Activated CD4-positive, alpha-beta memory T cell treated with anti-CD3 and anti-CD28 coated beads for 36 hours (primary cell): ENCODE results near the gene HEPACAM2. TPM values are rescaled to one million over a fixed set of nuclear protein-coding genes. Genes with fewer than 3 reads are reported as not detected.

Experiments used
- CTCF ChIA-PET: fragments of 350-600 bp; sonication (Branson Sonifier 250); formaldehyde crosslinking; loops from one replicate; lab custom pipeline; 2021; ENCODE audit warnings: antibody characterized with exemption, inconsistent platforms; lab: Charles Lee
- POLR2A ChIA-PET: fragments of 350-600 bp; sonication (Branson Sonifier 250); formaldehyde crosslinking; loops from one replicate; lab custom pipeline; 2021; ENCODE audit warnings: antibody characterized with exemption; lab: Charles Lee
- DNase-seq: peaks from one replicate; pipeline ENCODE4 v3.0.0-alpha.2; 2020
- H3K27ac Mint-ChIP-seq: one replicate; pipeline ENCODE4 v1.8.0; 2021; ENCODE audit warnings: mixed read lengths
- H3K27me3 Mint-ChIP-seq: one replicate; pipeline ENCODE4 v1.8.0; 2021; ENCODE audit warnings: mixed read lengths
- H3K36me3 Mint-ChIP-seq: one replicate; pipeline ENCODE4 v1.8.0; 2021; ENCODE audit warnings: mixed read lengths
- H3K4me1 Mint-ChIP-seq: one replicate; pipeline ENCODE4 v1.8.0; 2021; ENCODE audit warnings: low read depth, mixed read lengths
- H3K4me3 Mint-ChIP-seq: one replicate; pipeline ENCODE4 v1.8.0; 2021; ENCODE audit warnings: mild to moderate bottlenecking, mixed read lengths
- H3K9me3 Mint-ChIP-seq: one replicate; pipeline ENCODE4 v1.8.0; 2021; ENCODE audit warnings: mixed read lengths
- intact Hi-C: fragments of 100-400 bp; cut with micrococcal nuclease; formaldehyde crosslinking; loops from one replicate; pipeline ENCODE4 v1.15.1; 2023
- total RNA-seq, 2 experiments: library from RNA; stranded (reverse); gene quantifications; one replicate each; pipeline ENCODE4 v1.2.3, GENCODE V29; 2021

The HEPACAM2 gene
- total RNA-seq, 2 experiments from 2014 or later, result 0.21 TPM; not detected in 1

DNA sequence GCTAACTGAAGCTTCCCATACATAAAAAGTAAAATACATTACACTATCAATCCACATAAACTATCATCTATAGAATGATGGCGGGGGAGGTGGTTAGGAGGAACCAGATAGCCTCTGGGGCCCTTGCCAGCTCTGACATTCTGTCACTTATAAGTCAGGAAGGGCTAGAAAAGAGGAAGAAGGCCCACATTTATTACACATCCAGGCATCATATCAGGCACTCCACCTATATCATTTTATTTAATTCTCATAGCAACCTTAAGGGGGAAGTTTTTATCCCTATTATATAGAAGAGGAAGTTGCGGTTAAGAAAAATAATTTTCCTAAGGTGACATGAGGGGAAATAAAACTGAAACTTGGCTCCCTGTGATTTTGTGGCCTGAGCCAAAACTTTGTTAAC is 29.9 kb downstream of the HEPACAM2 start:
- POLR2A ChIA-PET, result no interaction called here
- Mint-ChIP-seq H3K27me3 (peaks cover 18% of the 10 kb centered on the region), H3K4me3 (no peak overlapping the region), H3K27ac (no peak overlapping the region), H3K36me3 (no peaks in the 10 kb centered on the region), H3K9me3 (no peaks in the 10 kb centered on the region), H3K4me1 (no peaks in the 10 kb centered on the region)
- intact Hi-C loops, result no loop called here
- CTCF ChIA-PET, result interaction anchor here (1.6 kb wide), 1 partner anchor 30 kb away, joined by 3 read pairs; the partner anchor contains the start of gene HEPACAM2
- no peak for DNase-seq

- Mint-ChIP-seq H3K4me3 (no peak overlapping the region), H3K4me1 (no peaks in the 10 kb centered on the region), H3K36me3 (no peaks in the 10 kb centered on the region), H3K9me3 (no peaks in the 10 kb centered on the region), H3K27ac (no peak overlapping the region), H3K27me3 (peaks cover 26% of the 10 kb centered on the region)
- ChIA-PET POLR2A (no interaction called here), CTCF (interaction anchor here (1.4 to 1.9 kb wide), 2 partner anchors 9 to 33 kb away, joined by 3 to 7 read pairs; no protein-coding TSS in a partner anchor)
- DNase-seq, result no peak
- intact Hi-C loops, result no loop called here
Observed at GRCh38 chr7:93194386-93194785, 31.9 kb downstream of the HEPACAM2 start.

- Mint-ChIP-seq H3K36me3 (no peaks in the 10 kb centered on the region), H3K27me3 (peaks cover 38% of the 10 kb centered on the region), H3K27ac (no peak overlapping the region), H3K9me3 (no peaks in the 10 kb centered on the region), H3K4me3 (no peak overlapping the region), H3K4me1 (peaks cover 9% of the 10 kb centered on the region)
- CTCF ChIA-PET, result no interaction called here
- POLR2A ChIA-PET, result no interaction called here
- no peak for DNase-seq
- intact Hi-C loops, result loop anchor here (5.0 kb wide), 1 partner anchor 42 kb away; the partner anchor contains the start of gene SAMD9L
Observed at GRCh38 chr7:93188870-93189634, 37.2 kb downstream of the HEPACAM2 start.

- H3K27me3 Mint-ChIP-seq, result peaks cover 40% of the 10 kb centered on the region
Observed at GRCh38 chr7:93185303-93186027, 40.8 kb downstream of the HEPACAM2 start.

DNA sequence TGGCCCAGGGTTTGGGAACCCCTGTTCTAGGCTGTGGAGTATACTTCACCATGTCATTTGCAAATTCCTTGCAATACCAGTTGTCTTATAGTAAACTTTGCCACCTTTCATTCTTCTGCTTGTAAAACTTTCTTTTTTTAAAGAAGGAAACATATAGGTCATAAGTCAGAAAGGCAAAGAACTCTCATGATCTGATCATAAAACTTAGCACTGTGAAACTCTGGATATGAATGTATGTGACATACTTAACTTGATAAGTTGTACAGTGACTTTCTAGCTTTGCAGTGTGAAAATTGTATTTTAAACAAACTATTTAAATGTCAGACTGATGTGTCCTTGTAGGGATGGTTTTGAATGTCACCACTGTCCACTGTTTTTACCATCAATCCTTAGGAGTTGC is 47.1 kb downstream of the HEPACAM2 start:
- no peaks in the 10 kb centered on the region for H3K4me1 Mint-ChIP-seq
- POLR2A ChIA-PET, result no interaction called here
- H3K36me3 Mint-ChIP-seq, result no peaks in the 10 kb centered on the region
- H3K9me3 Mint-ChIP-seq, result no peaks in the 10 kb centered on the region
- CTCF ChIA-PET, result interaction anchor here (0.9 to 1.9 kb wide), 5 partner anchors 14 to 72 kb away, joined by 3 to 6 read pairs (median 4); no protein-coding TSS in a partner anchor
- no peak overlapping the region for H3K4me3 Mint-ChIP-seq
- intact Hi-C loops, result no loop called here
- no peak overlapping the region for H3K27ac Mint-ChIP-seq
- DNase-seq, result no peak
- peaks cover 26% of the 10 kb centered on the region for H3K27me3 Mint-ChIP-seq

More at GRCh38 chr7:93185303-93186027, 40.8 kb downstream of the HEPACAM2 start:
- Mint-ChIP-seq H3K9me3 (no peaks in the 10 kb centered on the region), H3K27ac (no peak overlapping the region), H3K36me3 (no peaks in the 10 kb centered on the region), H3K4me3 (no peak overlapping the region), H3K4me1 (peaks cover 9% of the 10 kb centered on the region)
- POLR2A ChIA-PET, result no interaction called here
- intact Hi-C loops, result loop anchor here (1.0 to 5.0 kb wide), 4 partner anchors 20 to 70 kb away; partner anchors contain the start of genes SAMD9L and VPS50
- DNase-seq, result peak; percentile 28
- CTCF ChIA-PET, result interaction anchor here (0.6 to 1.5 kb wide), 4 partner anchors 8 to 68 kb away, joined by 3 to 5 read pairs (median 4); partner anchors contain the start of gene SAMD9

DNA sequence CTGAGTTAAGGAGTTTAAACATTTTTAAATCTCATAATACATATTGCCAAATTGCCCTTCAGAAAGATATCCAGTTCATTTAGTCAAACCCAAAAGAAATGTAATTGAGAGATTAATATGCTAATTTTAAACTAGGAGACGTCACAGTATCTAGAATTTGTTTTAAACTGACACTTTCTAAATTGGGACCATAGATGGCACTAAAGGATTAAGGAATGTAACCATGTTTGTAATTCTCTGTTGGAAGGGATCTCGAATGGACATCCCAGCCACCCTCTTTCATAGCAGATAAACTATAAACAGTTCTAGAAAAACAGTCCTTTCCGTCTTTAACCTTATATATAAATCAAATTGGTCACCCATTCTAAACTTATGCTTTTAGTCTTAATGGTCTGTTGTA is 48.1 kb downstream of the HEPACAM2 start:
- ChIA-PET POLR2A (no interaction called here), CTCF (interaction anchor here (0.9 to 1.9 kb wide), 3 partner anchors 15 to 51 kb away, joined by 4 to 6 read pairs (median 5); no protein-coding TSS in a partner anchor)
- Mint-ChIP-seq H3K9me3 (peaks cover 2% of the 10 kb centered on the region), H3K36me3 (no peaks in the 10 kb centered on the region), H3K4me1 (no peaks in the 10 kb centered on the region), H3K4me3 (no peak overlapping the region), H3K27ac (no peak overlapping the region), H3K27me3 (peaks cover 22% of the 10 kb centered on the region)
- DNase-seq, result no peak
- intact Hi-C loops, result loop anchor here (1.0 kb wide), 1 partner anchor 50 kb away; no protein-coding TSS in a partner anchor

DNA sequence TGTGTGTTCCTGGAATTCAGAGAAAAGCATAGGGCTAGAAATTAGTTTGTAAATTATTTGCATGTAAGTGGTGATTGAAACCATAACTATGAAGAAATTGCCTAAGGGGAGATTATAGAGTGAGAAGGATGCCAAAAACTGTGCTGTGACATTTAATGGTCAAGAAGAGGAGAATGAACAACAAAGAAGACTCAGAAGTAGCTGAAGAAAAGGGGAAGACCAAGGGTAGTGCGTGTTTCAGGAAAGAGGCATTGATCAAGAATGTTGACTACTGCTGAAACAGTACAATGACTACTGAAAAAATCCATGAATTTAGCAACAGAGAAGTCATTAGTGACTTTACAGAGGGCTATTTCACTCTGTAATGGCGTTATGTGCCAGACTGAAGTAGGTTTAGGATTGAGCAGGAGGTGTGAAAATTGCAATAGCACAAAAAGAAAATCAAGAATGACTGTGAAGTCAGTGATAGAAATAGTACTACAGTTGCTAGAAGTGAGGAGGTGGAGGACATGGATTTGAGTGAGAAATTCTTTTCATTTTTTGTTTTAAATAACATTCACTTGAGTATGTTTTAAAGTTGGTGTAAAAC is 49.2 kb downstream of the HEPACAM2 start:
- Mint-ChIP-seq H3K4me3 (no peak overlapping the region), H3K36me3 (no peaks in the 10 kb centered on the region), H3K9me3 (peaks cover 7% of the 10 kb centered on the region), H3K4me1 (no peaks in the 10 kb centered on the region), H3K27ac (no peak overlapping the region), H3K27me3 (peaks cover 17% of the 10 kb centered on the region)
- DNase-seq, result no peak
- ChIA-PET POLR2A (no interaction called here), CTCF (no interaction called here)
- intact Hi-C loops, result no loop called here

- DNase-seq, result no peak
- Mint-ChIP-seq H3K4me3 (no peak overlapping the region), H3K27ac (no peak overlapping the region), H3K9me3 (peaks cover 24% of the 10 kb centered on the region), H3K36me3 (peaks cover 4% of the 10 kb centered on the region), H3K4me1 (no peaks in the 10 kb centered on the region), H3K27me3 (peaks cover 19% of the 10 kb centered on the region)
- ChIA-PET POLR2A (no interaction called here), CTCF (interaction anchor here (1.3 to 1.7 kb wide), 2 partner anchors 9 to 53 kb away, joined by 3 read pairs; no protein-coding TSS in a partner anchor)
- intact Hi-C loops, result no loop called here
Observed at GRCh38 chr7:93175219-93175618, 51.0 kb downstream of the HEPACAM2 start.

DNA sequence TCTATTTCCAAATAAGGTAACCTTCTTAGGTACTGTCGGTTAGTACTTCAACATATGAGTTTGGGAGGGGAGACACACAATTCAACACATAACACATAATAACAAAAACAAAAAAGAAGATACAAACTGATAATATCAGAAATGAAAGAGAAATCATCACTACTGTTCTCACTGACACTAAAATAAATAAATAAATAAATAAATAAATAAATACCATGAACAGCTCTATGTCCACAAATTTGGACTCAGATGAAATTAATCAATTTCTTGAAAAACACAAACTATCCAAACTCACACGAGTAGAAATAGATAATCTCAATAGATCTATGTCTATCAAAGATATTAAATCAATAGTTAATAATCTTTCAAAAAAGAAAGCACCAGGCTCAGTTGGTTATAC is 53.6 kb downstream of the HEPACAM2 start:
- peaks cover 19% of the 10 kb centered on the region for H3K27me3 Mint-ChIP-seq
- H3K36me3 Mint-ChIP-seq, result peaks cover 5% of the 10 kb centered on the region
- intact Hi-C loops, result no loop called here
- no peaks in the 10 kb centered on the region for H3K4me1 Mint-ChIP-seq
- H3K9me3 Mint-ChIP-seq, result peaks cover 38% of the 10 kb centered on the region
- no peak overlapping the region for H3K27ac Mint-ChIP-seq
- POLR2A ChIA-PET, result no interaction called here
- DNase-seq, result no peak
- CTCF ChIA-PET, result no interaction called here
- H3K4me3 Mint-ChIP-seq, result no peak overlapping the region

- ChIA-PET CTCF (interaction anchor here (0.7 to 1.0 kb wide), 2 partner anchors 57 to 74 kb away, joined by 3 read pairs; no protein-coding TSS in a partner anchor), POLR2A (no interaction called here)
- Mint-ChIP-seq H3K36me3 (peaks cover 7% of the 10 kb centered on the region), H3K27me3 (peaks cover 15% of the 10 kb centered on the region), H3K4me1 (no peaks in the 10 kb centered on the region), H3K27ac (no peak overlapping the region), H3K9me3 (peaks cover 46% of the 10 kb centered on the region), H3K4me3 (no peak overlapping the region)
- intact Hi-C loops, result no loop called here
- no peak for DNase-seq
Observed at GRCh38 chr7:93171606-93172226, 54.6 kb downstream of the HEPACAM2 start.

DNA sequence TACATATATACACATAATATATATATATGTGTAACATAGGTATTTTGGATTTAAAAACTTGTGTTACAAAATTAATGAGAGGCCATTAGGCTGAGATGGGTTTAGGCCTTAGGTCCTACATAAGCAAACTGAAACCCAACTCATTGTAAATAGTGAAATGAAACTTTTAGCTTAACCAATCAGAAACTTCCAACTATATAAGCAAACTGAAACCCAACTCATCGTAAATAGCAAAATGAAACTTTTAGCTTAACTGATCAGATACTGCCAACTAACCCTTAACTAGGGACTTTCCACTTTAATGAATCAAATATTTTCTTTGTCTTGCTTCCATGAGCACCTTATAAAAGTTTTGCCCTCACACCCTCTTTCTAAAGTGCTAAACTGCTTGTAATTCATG is 60.8 kb downstream of the HEPACAM2 start:
- Mint-ChIP-seq H3K9me3 (peaks cover 39% of the 10 kb centered on the region), H3K27ac (no peak overlapping the region), H3K27me3 (no peaks in the 10 kb centered on the region), H3K4me1 (peaks cover 9% of the 10 kb centered on the region), H3K36me3 (peaks cover 10% of the 10 kb centered on the region), H3K4me3 (no peak overlapping the region)
- CTCF ChIA-PET, result interaction anchor here (0.7 kb wide), 1 partner anchor 12 kb away, joined by 3 read pairs; no protein-coding TSS in a partner anchor
- DNase-seq, result no peak
- intact Hi-C loops, result loop anchor here (1.0 kb wide), 2 partner anchors 20 to 47 kb away; no protein-coding TSS in a partner anchor
- POLR2A ChIA-PET, result no interaction called here
